T-cell (primary cell): ENCODE measurements around the gene NAV2. TPM values are rescaled to one million over a fixed set of nuclear protein-coding genes. Genes with fewer than 3 reads are reported as not detected.
A peak's percentile ranks its signal among the peaks of the same experiment; 100 is the strongest.

Experiments
- ATAC-seq, 4 experiments: fragments of 200-7000 bp in 3 of 4; fragments of 150-1000 bp in 1 of 4; cut with Tn5 transposase; replicated peaks in 1 of 4; 1 replicate in 3 of 4; 2 replicates in 1 of 4; pipeline ENCODE4 v1.10.0; 2021; ENCODE audit warnings: moderate library complexity in 3 of 4, mild to moderate bottlenecking in 2 of 4, moderate number of reproducible peaks in 1 of 4
- CTCF ChIA-PET, 2 donors: fragments of 300-600 bp; sonication (Branson Sonifier 250); formaldehyde crosslinking; loops; one replicate each; lab custom pipeline; 2022; ENCODE audit warnings: antibody characterized with exemption in 2 of 2; lab: Charles Lee
- POLR2A ChIA-PET, 2 donors: fragments of 300-600 bp; sonication (Branson Sonifier 250); formaldehyde crosslinking; loops; one replicate each; lab custom pipeline; 2022; ENCODE audit warnings: antibody characterized with exemption in 2 of 2; lab: Charles Lee
- DNase-seq, 35 experiments: peaks; one replicate each; pipeline versions ENCODE4 v3.0.0 to v3.0.0-alpha.2; 2013 to 2023
- H3K27ac ChIP-seq: one replicate; pipeline ENCODE4 v1.5.1; 2013; ENCODE audit warnings: low read length
- H3K27me3 ChIP-seq, 2 experiments: replicated peaks in 1 of 2; 1 replicate in 1 of 2; 2 replicates in 1 of 2; pipeline versions ENCODE4 v1.6.1 to v1.7.0; 2013; ENCODE audit warnings: low read length in 1 of 2, mixed read lengths in 1 of 2; ENCODE audit not compliant: control insufficient read depth in 2 of 2, insufficient read depth in 2 of 2; ENCODE audit errors: extremely low read depth in 1 of 2
- H3K36me3 ChIP-seq, 2 donors: 1 replicate in 1 of 2; 2 replicates in 1 of 2; pipeline versions ENCODE4 v1.6.1 to v1.7.0; 2013; ENCODE audit warnings: low read length in 1 of 2; ENCODE audit not compliant: control insufficient read depth in 2 of 2, insufficient read depth in 1 of 2; ENCODE audit errors: extremely low read depth in 1 of 2
- H3K4me1 ChIP-seq, 2 experiments: 1 replicate in 1 of 2; 2 replicates in 1 of 2; pipeline versions ENCODE4 v1.6.1 to v1.7.0; 2013; ENCODE audit warnings: low read length in 2 of 2, mixed read lengths in 1 of 2; ENCODE audit not compliant: insufficient read depth in 2 of 2, control insufficient read depth in 1 of 2; ENCODE audit errors: extremely low read depth in 1 of 2
- H3K4me3 ChIP-seq, 2 donors: 1 replicate in 1 of 2; 2 replicates in 1 of 2; pipeline versions ENCODE4 v1.5.1 to v1.7.0; 2013; ENCODE audit warnings: mild to moderate bottlenecking in 2 of 2, low read length in 1 of 2, moderate library complexity in 1 of 2; ENCODE audit not compliant: control insufficient read depth in 1 of 2; ENCODE audit errors: extremely low read depth in 1 of 2
- H3K9me3 ChIP-seq: 2 replicates; pipeline ENCODE4 v1.7.0; 2013
- H3K27ac Mint-ChIP-seq, 2 donors: one replicate each; pipeline ENCODE4 v1.8.0; 2020 to 2021; ENCODE audit warnings: mild to moderate bottlenecking in 2 of 2, mixed read lengths in 2 of 2
- H3K27me3 Mint-ChIP-seq, 2 donors: one replicate each; pipeline ENCODE4 v1.8.0; 2021 to 2022; ENCODE audit warnings: mixed read lengths in 2 of 2
- H3K36me3 Mint-ChIP-seq: one replicate; pipeline ENCODE4 v1.8.0; 2021; ENCODE audit warnings: mixed read lengths
- H3K4me1 Mint-ChIP-seq, 3 donors: one replicate each; pipeline ENCODE4 v1.8.0; 2020 to 2022; ENCODE audit warnings: mixed read lengths in 3 of 3, mild to moderate bottlenecking in 1 of 3
- H3K4me3 Mint-ChIP-seq, 3 donors: one replicate each; pipeline ENCODE4 v1.8.0; 2020 to 2022; ENCODE audit warnings: mild to moderate bottlenecking in 3 of 3, mixed read lengths in 3 of 3, moderate library complexity in 3 of 3
- H3K9me3 Mint-ChIP-seq, 3 donors: one replicate each; pipeline ENCODE4 v1.8.0; 2020 to 2022; ENCODE audit warnings: mixed read lengths in 3 of 3
- WGBS: methylation state at CpG from one replicate; pipeline ENCODE4 v1.1.5; 2013; ENCODE audit warnings: missing lambda C conversion rate; ENCODE audit not compliant: insufficient coverage; 5-methylcytosine and 5-hydroxymethylcytosine counted together
- total RNA-seq, 35 experiments: library from RNA in 6 of 35; stranded (reverse) in 6 of 35; fragments of 120-200 nt in 1 of 35; gene quantifications; one replicate each; pipeline versions ENCODE4 v1.2.1 to v1.2.4 and lab custom pipeline; 2013 to 2026

NAV2 gene
- total RNA-seq, 5 donors from 2014 or later (not counting 1 experiment from before 2014, with no cell fraction given) = 0.55 to 3.0 (median 1.8) TPM

GRCh38 chr11:20088397-20089225 lies 376.0 kb downstream of the NAV2 start:
- Histone ChIP-seq H3K4me3 (no peak overlapping the region), H3K9me3 (no peaks in the 10 kb centered on the region), H3K27ac (no peak overlapping the region), H3K4me1 (no peaks in the 10 kb centered on the region), H3K36me3 (no peaks in the 10 kb centered on the region), H3K27me3 (no peaks in the 10 kb centered on the region)
- H3K27me3 Mint-ChIP-seq = peaks cover 3 to 15% of the 10 kb centered on the region in 2 donors
- H3K36me3 Mint-ChIP-seq = no peaks in the 10 kb centered on the region
- no peak for ATAC-seq
- H3K9me3 Mint-ChIP-seq = no peaks in the 10 kb centered on the region
- CTCF ChIA-PET = interaction anchor here (0.5 to 0.6 kb wide), 2 partner anchors 20 to 35 kb away, joined by 4 to 8 read pairs; no protein-coding TSS in a partner anchor
- H3K27ac Mint-ChIP-seq = peak overlapping the region in 1 of 2 donors; percentile 34
- WGBS = 70% methylated on average over 4 of the region's 12 CpGs
- H3K4me3 Mint-ChIP-seq = no peak overlapping the region
- no peak for DNase-seq
- peaks cover 0 to 20% (median 20%) of the 10 kb centered on the region in 3 donors for H3K4me1 Mint-ChIP-seq
- POLR2A ChIA-PET = no interaction called here

DNA sequence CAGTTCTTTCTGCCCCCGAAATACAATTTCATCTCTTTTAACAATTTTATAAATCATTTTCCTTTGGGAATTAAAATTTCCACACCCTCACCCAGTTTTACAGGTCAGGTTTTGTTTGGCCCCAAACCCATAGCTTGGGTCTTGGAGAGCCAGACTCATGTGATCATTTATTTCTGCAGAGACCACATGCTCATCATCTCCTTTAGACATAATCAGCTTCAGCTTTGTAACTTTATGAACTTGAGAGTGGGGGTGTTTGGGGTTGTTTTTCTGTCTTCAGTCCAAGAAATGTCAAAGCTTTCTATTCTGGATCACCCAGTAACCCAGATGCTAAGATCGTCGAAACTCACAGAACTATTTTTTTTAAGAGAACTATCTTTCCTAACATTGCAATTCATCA lies 376.7 kb downstream of the NAV2 start:
- ATAC-seq (no peak), DNase-seq (no peak)
- Mint-ChIP-seq H3K27ac (no peak overlapping the region), H3K4me1 (peaks cover 0 to 20% (median 20%) of the 10 kb centered on the region in 3 donors), H3K4me3 (no peak overlapping the region), H3K27me3 (peaks cover 3 to 15% of the 10 kb centered on the region in 2 donors), H3K36me3 (no peaks in the 10 kb centered on the region), H3K9me3 (no peaks in the 10 kb centered on the region)
- no peaks in the 10 kb centered on the region for H3K4me1 ChIP-seq
- H3K27me3 ChIP-seq = no peaks in the 10 kb centered on the region
- CTCF ChIA-PET = interaction anchor here (0.5 to 0.6 kb wide), 2 partner anchors 19 to 34 kb away, joined by 4 to 8 read pairs; no protein-coding TSS in a partner anchor
- no peak overlapping the region for H3K27ac ChIP-seq
- no peak overlapping the region for H3K4me3 ChIP-seq
- POLR2A ChIA-PET = no interaction called here
- H3K9me3 ChIP-seq = no peaks in the 10 kb centered on the region
- H3K36me3 ChIP-seq = no peaks in the 10 kb centered on the region
- WGBS = no CpG with 5 or more reads among the region's 3 CpGs

DNA sequence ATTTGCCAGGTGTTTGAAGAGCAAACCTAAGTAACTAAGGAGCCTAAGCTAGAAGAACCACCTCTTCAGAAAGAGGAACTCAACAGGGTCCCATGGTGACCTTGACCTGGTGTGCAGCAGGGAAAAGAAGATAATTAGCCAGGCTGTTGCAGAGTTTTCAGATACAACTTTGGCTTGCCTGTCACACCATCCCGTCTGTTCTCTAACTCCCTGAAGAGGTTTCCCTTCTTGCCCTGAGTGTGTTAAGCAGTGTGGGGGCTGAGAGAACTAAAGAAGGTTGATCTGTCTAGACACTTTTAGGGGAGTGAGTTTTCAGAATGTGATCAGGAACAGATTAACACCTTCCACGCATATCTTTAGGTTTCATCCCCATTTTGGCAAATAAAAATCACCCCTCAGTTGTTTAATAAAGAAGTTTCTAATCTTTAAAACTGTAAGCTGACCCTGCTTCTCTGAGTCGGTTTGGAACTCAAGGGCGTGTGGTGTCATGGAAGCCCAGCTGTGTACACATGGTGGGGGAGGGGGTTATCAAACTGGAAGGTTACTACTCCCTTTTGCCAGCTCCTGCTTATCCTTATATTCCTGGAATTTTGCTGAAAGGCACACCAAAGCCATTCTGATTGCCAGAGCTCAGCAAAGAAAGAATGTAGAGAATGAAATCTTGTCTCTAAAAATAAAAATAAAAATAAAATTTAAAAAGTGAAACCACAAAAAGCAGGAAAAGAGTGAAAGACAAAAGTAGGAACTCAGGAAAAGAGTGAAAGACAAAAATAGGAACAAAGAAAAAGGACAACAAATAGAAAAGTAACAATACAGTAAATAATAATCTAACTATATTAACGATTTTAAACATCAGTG lies 377.4 kb downstream of the NAV2 start:
- Histone ChIP-seq H3K27ac (no peak overlapping the region), H3K9me3 (no peaks in the 10 kb centered on the region), H3K4me3 (no peak overlapping the region), H3K36me3 (no peaks in the 10 kb centered on the region), H3K4me1 (no peaks in the 10 kb centered on the region), H3K27me3 (no peaks in the 10 kb centered on the region)
- ChIA-PET CTCF (no interaction called here), POLR2A (no interaction called here)
- Mint-ChIP-seq H3K36me3 (no peaks in the 10 kb centered on the region), H3K27me3 (peaks cover 3 to 15% of the 10 kb centered on the region in 2 donors), H3K9me3 (no peaks in the 10 kb centered on the region), H3K27ac (no peak overlapping the region), H3K4me1 (peaks cover 0 to 20% (median 20%) of the 10 kb centered on the region in 3 donors), H3K4me3 (no peak overlapping the region)
- DNase-seq (no peak), ATAC-seq (no peak)
- no CpG with 5 or more reads among the region's 5 CpGs for WGBS

- Mint-ChIP-seq H3K27me3 (peaks cover 3 to 15% of the 10 kb centered on the region in 2 donors), H3K4me1 (peaks cover 0 to 20% (median 20%) of the 10 kb centered on the region in 3 donors), H3K9me3 (no peaks in the 10 kb centered on the region), H3K27ac (no peak overlapping the region), H3K4me3 (no peak overlapping the region), H3K36me3 (no peaks in the 10 kb centered on the region)
- no peaks in the 10 kb centered on the region for H3K9me3 ChIP-seq
- POLR2A ChIA-PET = interaction anchor here in 1 of 2 donors (0.6 kb wide), 1 partner anchor 231 kb away, joined by 4 read pairs; no protein-coding TSS in a partner anchor
- H3K4me1 ChIP-seq = no peaks in the 10 kb centered on the region
- no peaks in the 10 kb centered on the region for H3K27me3 ChIP-seq
- DNase-seq (no peak), ATAC-seq (no peak)
- whole genome bisulfite sequencing = 75% methylated on average over 8 of the region's 10 CpGs
- no peaks in the 10 kb centered on the region for H3K36me3 ChIP-seq
- no peak overlapping the region for H3K27ac ChIP-seq
- no peak overlapping the region for H3K4me3 ChIP-seq
- CTCF ChIA-PET = no interaction called here
These were observed 378.2 kb downstream of the NAV2 start for GRCh38 chr11:20090654-20091374.

- no peaks in the 10 kb centered on the region for H3K36me3 ChIP-seq
- DNase-seq = no peak
- no peaks in the 10 kb centered on the region for H3K9me3 ChIP-seq
- no peak overlapping the region for H3K4me3 Mint-ChIP-seq
- no peak overlapping the region for H3K27ac ChIP-seq
- H3K4me3 ChIP-seq = no peak overlapping the region
- no peak overlapping the region for H3K27ac Mint-ChIP-seq
- no peaks in the 10 kb centered on the region for H3K27me3 ChIP-seq
- H3K36me3 Mint-ChIP-seq = no peaks in the 10 kb centered on the region
- no peak for ATAC-seq
- no peaks in the 10 kb centered on the region for H3K4me1 ChIP-seq
- ChIA-PET CTCF (interaction anchor here in 1 of 2 donors (0.6 kb wide), 1 partner anchor 1075 kb away, joined by 11 read pairs; no protein-coding TSS in a partner anchor), POLR2A (interaction anchor here (0.5 to 0.7 kb wide), 2 partner anchors 16 to 21 kb away, joined by 3 read pairs; no protein-coding TSS in a partner anchor)
- no CpG with 5 or more reads among the region's 5 CpGs for WGBS
- no peaks in the 10 kb centered on the region for H3K9me3 Mint-ChIP-seq
- peaks cover 3 to 15% of the 10 kb centered on the region in 2 donors for H3K27me3 Mint-ChIP-seq
- peaks cover 0 to 12% (median 11%) of the 10 kb centered on the region in 3 donors for H3K4me1 Mint-ChIP-seq
These were observed 381.1 kb downstream of the NAV2 start for GRCh38 chr11:20093775-20094174.
